Thyroid gland (tissue), 4 donors: ENCODE results near the gene MNX1. TPM values are rescaled to one million over a fixed set of nuclear protein-coding genes. Genes with fewer than 3 reads are reported as not detected.

ENCODE experiments used
- DNase-seq, 2 donors: peaks; one replicate each; pipeline ENCODE4 v3.0.0-alpha.2; 2019
- H3K27ac ChIP-seq, 3 donors: fragments of 200-600 bp; sonication (generic); 1 replicate in 2 of 3; 2 replicates in 1 of 3; pipeline ENCODE4 v1.5.1; 2016 to 2019; ENCODE audit warnings: mild to moderate bottlenecking in 1 of 3, moderate library complexity in 1 of 3
- H3K27me3 ChIP-seq: fragments of 200-600 bp; sonication (generic); one replicate; pipeline ENCODE4 v1.5.1; 2019
- H3K36me3 ChIP-seq, 2 donors: fragments of 200-600 bp; sonication (generic); one replicate each; pipeline ENCODE4 v1.5.1; 2016 to 2019
- H3K4me1 ChIP-seq, 2 donors: fragments of 200-600 bp; sonication (generic); one replicate each; pipeline ENCODE4 v1.5.1; 2017 to 2019
- H3K4me3 ChIP-seq, 3 donors: fragments of 200-600 bp; sonication (generic); replicated peaks in 1 of 3; 1 replicate in 2 of 3; 2 replicates in 1 of 3; pipeline ENCODE4 v1.5.1; 2016; ENCODE audit warnings: mild to moderate bottlenecking in 1 of 3
- H3K9me3 ChIP-seq: fragments of 200-600 bp; sonication (generic); one replicate; pipeline ENCODE4 v1.5.1; 2017
- CTCF ChIP-seq, 6 experiments: fragments of 200-600 bp in 3 of 6; fragments of 450-650 bp in 3 of 6; sonication (generic) in 3 of 6; IDR thresholded peaks; one replicate each; pipeline ENCODE4 v1.5.1; 2016 to 2019; ENCODE audit warnings: antibody characterized with exemption in 6 of 6, mild to moderate bottlenecking in 2 of 6, inconsistent platforms in 1 of 6, moderate library complexity in 1 of 6
- POLR2A ChIP-seq, 2 donors: fragments of 450-650 bp; IDR thresholded peaks; one replicate each; pipeline ENCODE4 v1.6.1; 2017; ENCODE audit warnings: antibody characterized with exemption in 2 of 2, mild to moderate bottlenecking in 2 of 2, moderate library complexity in 1 of 2
- WGBS, 2 donors: methylation state at CpG; one replicate each; pipeline ENCODE4 v1.1.5; 2017; 5-methylcytosine and 5-hydroxymethylcytosine counted together
- intact Hi-C: fragments of 100-400 bp; cut with DNase I; formaldehyde crosslinking; loops from one replicate; pipeline ENCODE4 v1.15.1; 2023
- total RNA-seq, 4 donors: library from RNA; depleted of rRNA; stranded (reverse); fragments of >200 nt; gene quantifications; one replicate each; pipeline ENCODE4 v1.2.3, GENCODE V29; 2016

MNX1 gene
- total RNA-seq, 4 donors from 2014 or later, result not detected

- no peak for DNase-seq
- Histone ChIP-seq H3K36me3 (peaks cover 0 to 7% of the 10 kb centered on the region in 2 donors), H3K27ac (no peak overlapping the region), H3K9me3 (no peaks in the 10 kb centered on the region), H3K4me3 (no peak overlapping the region), H3K27me3 (no peaks in the 10 kb centered on the region), H3K4me1 (no peaks in the 10 kb centered on the region)
- intact Hi-C loops, result no loop called here
- TF ChIP-seq POLR2A (IDR thresholded peaks at IDR 0.05) (no peak), CTCF (IDR thresholded peaks at IDR 0.05) (no peak)
- WGBS, 2 donors, result 94 to 95% methylated on average over 5 of the region's 5 CpGs
Observed at GRCh38 chr7:156975620-156976019, 34.8 kb downstream of the MNX1 start.

- no peaks in the 10 kb centered on the region for H3K4me1 ChIP-seq
- DNase-seq, result no peak
- no peaks in the 10 kb centered on the region for H3K9me3 ChIP-seq
- H3K36me3 ChIP-seq, result peaks cover 17 to 29% of the 10 kb centered on the region in 2 donors
- WGBS, 2 donors, result 78 to 87% methylated on average over 3 of the region's 3 CpGs
- intact Hi-C loops, result no loop called here
- no peak overlapping the region for H3K27ac ChIP-seq
- peak in 3 of 6 experiments; percentile 29 to 40 (median 33) for TF ChIP-seq CTCF (IDR thresholded peaks at IDR 0.05)
- TF ChIP-seq POLR2A (IDR thresholded peaks at IDR 0.05), result no peak
- H3K4me3 ChIP-seq, result no peak overlapping the region
- no peaks in the 10 kb centered on the region for H3K27me3 ChIP-seq
Observed at GRCh38 chr7:156969972-156970420, 40.5 kb downstream of the MNX1 start.

GRCh38 chr7:156968183-156968582 is 42.3 kb downstream of the MNX1 start:
- Histone ChIP-seq H3K4me3 (no peak overlapping the region), H3K9me3 (no peaks in the 10 kb centered on the region), H3K27ac (no peak overlapping the region), H3K36me3 (peaks cover 34 to 46% of the 10 kb centered on the region in 2 donors), H3K27me3 (no peaks in the 10 kb centered on the region), H3K4me1 (no peaks in the 10 kb centered on the region)
- TF ChIP-seq POLR2A (IDR thresholded peaks at IDR 0.05), result no peak
- TF ChIP-seq CTCF (IDR thresholded peaks at IDR 0.05), result no peak
- WGBS, 2 donors, result 96% methylated on average over 26 to 27 of the region's 27 CpGs
- intact Hi-C loops, result no loop called here
- no peak for DNase-seq

- peaks cover 46 to 55% of the 10 kb centered on the region in 2 donors for H3K36me3 ChIP-seq
- intact Hi-C loops, result no loop called here
Observed at GRCh38 chr7:156966387-156966786, 44.1 kb downstream of the MNX1 start.

GRCh38 chr7:156964971-156965370 is 45.5 kb downstream of the MNX1 start:
- H3K36me3 ChIP-seq, result peaks cover 57 to 67% of the 10 kb centered on the region in 2 donors
- DNase-seq, result no peak
- H3K4me1 ChIP-seq, result no peaks in the 10 kb centered on the region
- no peaks in the 10 kb centered on the region for H3K9me3 ChIP-seq
- intact Hi-C loops, result no loop called here
- 93 to 97% methylated on average over 11 of the region's 11 CpGs for WGBS, 2 donors
- H3K4me3 ChIP-seq, result no peak overlapping the region
- H3K27me3 ChIP-seq, result no peaks in the 10 kb centered on the region
- no peak overlapping the region for H3K27ac ChIP-seq
- no peak for TF ChIP-seq CTCF (IDR thresholded peaks at IDR 0.05)
- no peak for TF ChIP-seq POLR2A (IDR thresholded peaks at IDR 0.05)

More at GRCh38 chr7:156966387-156966786, 44.1 kb downstream of the MNX1 start:
- no peak overlapping the region for H3K4me3 ChIP-seq
- H3K4me1 ChIP-seq, result no peaks in the 10 kb centered on the region
- H3K27me3 ChIP-seq, result no peaks in the 10 kb centered on the region
- no peaks in the 10 kb centered on the region for H3K9me3 ChIP-seq
- no peak for TF ChIP-seq CTCF (IDR thresholded peaks at IDR 0.05)
- no peak for TF ChIP-seq POLR2A (IDR thresholded peaks at IDR 0.05)
- no peak for DNase-seq
- H3K27ac ChIP-seq, result no peak overlapping the region
- 95 to 96% methylated on average over 6 to 8 of the region's 8 CpGs for WGBS, 2 donors
